ENCODE results near the gene MED13.

MED13 gene

GRCh38 chr17:62105357-62105756, 40.3 kb upstream of the MED13 start:
- no peak overlapping the region for H2AFZ ChIP-seq (ENCODE audit: low read depth)
- no peaks in the 10 kb centered on the region for H4K20me1 ChIP-seq (ENCODE audit: insufficient read depth)
- no peak overlapping the region for H3K4me3 ChIP-seq (IDR thresholded peaks at IDR 0.05; ENCODE audit: insufficient read depth, low read depth, low read length)
- no peak overlapping the region for H3K9ac ChIP-seq
- no peak for TF ChIP-seq CTCF (conservative IDR thresholded peaks at IDR 0.05; ENCODE audit: low read depth, low read length)
- no peaks in the 10 kb centered on the region for H3K4me1 ChIP-seq (ENCODE audit: low read depth, poor library complexity, severe bottlenecking)
- no peaks in the 10 kb centered on the region for H3K79me2 ChIP-seq (ENCODE audit: insufficient read depth, low read depth)
- no peaks in the 10 kb centered on the region for H3K27me3 ChIP-seq (ENCODE audit: insufficient read depth, low read depth)
- H3K27ac ChIP-seq, result no peak overlapping the region
- H3K4me2 ChIP-seq, result no peak overlapping the region
- H3K36me3 ChIP-seq (ENCODE audit: insufficient read depth), result no peaks in the 10 kb centered on the region

- Histone ChIP-seq H3K36me3 (ENCODE audit: insufficient read depth) (no peaks in the 10 kb centered on the region), H3K4me3 (IDR thresholded peaks at IDR 0.05; ENCODE audit: insufficient read depth, low read depth, low read length) (no peak overlapping the region), H3K9ac (no peak overlapping the region), H3K27me3 (ENCODE audit: insufficient read depth, low read depth) (no peaks in the 10 kb centered on the region), H3K79me2 (ENCODE audit: insufficient read depth, low read depth) (no peaks in the 10 kb centered on the region), H3K4me2 (no peak overlapping the region), H2AFZ (ENCODE audit: low read depth) (no peak overlapping the region), H3K27ac (no peak overlapping the region), H4K20me1 (ENCODE audit: insufficient read depth) (no peaks in the 10 kb centered on the region), H3K4me1 (ENCODE audit: low read depth, poor library complexity, severe bottlenecking) (peaks cover 15% of the 10 kb centered on the region)
- no peak for TF ChIP-seq CTCF (conservative IDR thresholded peaks at IDR 0.05; ENCODE audit: low read depth, low read length)
Observed at GRCh38 chr17:62101515-62101914, 36.4 kb upstream of the MED13 start.

- no peak overlapping the region for H3K4me2 ChIP-seq
- TF ChIP-seq CTCF (conservative IDR thresholded peaks at IDR 0.05; ENCODE audit: low read depth, low read length), result no peak
- H3K27ac ChIP-seq, result no peak overlapping the region
- no peak overlapping the region for H2AFZ ChIP-seq (ENCODE audit: low read depth)
- no peaks in the 10 kb centered on the region for H3K79me2 ChIP-seq (ENCODE audit: insufficient read depth, low read depth)
- H3K4me1 ChIP-seq (ENCODE audit: low read depth, poor library complexity, severe bottlenecking), result peaks cover 15% of the 10 kb centered on the region
- H3K36me3 ChIP-seq (ENCODE audit: insufficient read depth), result no peaks in the 10 kb centered on the region
- H3K4me3 ChIP-seq (IDR thresholded peaks at IDR 0.05; ENCODE audit: insufficient read depth, low read depth, low read length), result no peak overlapping the region
- H3K27me3 ChIP-seq (ENCODE audit: insufficient read depth, low read depth), result no peaks in the 10 kb centered on the region
- H4K20me1 ChIP-seq (ENCODE audit: insufficient read depth), result no peaks in the 10 kb centered on the region
- H3K9ac ChIP-seq, result no peak overlapping the region
Observed at GRCh38 chr17:62101090-62101489, 36.0 kb upstream of the MED13 start.

GRCh38 chr17:62100055-62100454, 35.0 kb upstream of the MED13 start:
- Histone ChIP-seq H3K4me2 (no peak overlapping the region), H3K4me3 (IDR thresholded peaks at IDR 0.05; ENCODE audit: insufficient read depth, low read depth, low read length) (no peak overlapping the region), H3K9ac (no peak overlapping the region), H3K79me2 (ENCODE audit: insufficient read depth, low read depth) (no peaks in the 10 kb centered on the region), H3K36me3 (ENCODE audit: insufficient read depth) (no peaks in the 10 kb centered on the region), H3K4me1 (ENCODE audit: low read depth, poor library complexity, severe bottlenecking) (peaks cover 15% of the 10 kb centered on the region), H4K20me1 (ENCODE audit: insufficient read depth) (no peaks in the 10 kb centered on the region), H3K27me3 (ENCODE audit: insufficient read depth, low read depth) (no peaks in the 10 kb centered on the region), H3K27ac (no peak overlapping the region), H2AFZ (ENCODE audit: low read depth) (no peak overlapping the region)
- no peak for TF ChIP-seq CTCF (conservative IDR thresholded peaks at IDR 0.05; ENCODE audit: low read depth, low read length)

All from KMS-11 (cell line).